Loucy (cell line): ENCODE data around the gene TTLL12.

ENCODE experiments used
- EZH2phosphoT487 ChIP-seq: fragments of 200-600 bp; IDR thresholded peaks from 2 replicates; pipeline ENCODE4 v1.6.1; 2018; ENCODE audit warnings: antibody characterized with exemption, mild to moderate bottlenecking, moderate library complexity, borderline replicate concordance
- TF ChIP-seq, protein P1 (sequence below): fragments of 200-600 bp; sonication (generic); conservative IDR thresholded peaks from 2 replicates; pipeline ENCODE4 v1.5.1; 2014; ENCODE audit warnings: mild to moderate bottlenecking, antibody characterized with exemption, low read length

DNA sequence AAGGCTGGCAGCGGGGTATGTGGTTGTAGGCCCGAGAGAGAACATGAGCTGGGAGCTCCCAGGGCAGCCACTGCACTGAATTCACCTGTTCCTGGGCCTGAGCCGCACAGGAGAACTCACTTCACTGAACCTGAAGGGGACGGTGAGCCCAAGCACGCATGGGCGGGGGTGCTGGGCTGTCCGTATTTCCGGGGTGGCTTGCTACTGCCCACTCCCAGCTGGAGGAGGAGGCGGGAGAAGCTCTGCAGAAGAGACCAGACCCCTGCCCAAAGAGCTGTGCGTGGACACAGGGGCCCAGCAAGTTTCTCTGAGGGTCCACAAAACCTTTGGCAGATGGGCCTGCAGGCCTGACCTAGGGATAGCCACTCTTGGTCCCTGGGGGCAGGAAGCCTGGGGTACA is 4.8 kb downstream of the TTLL12 start:
- TF ChIP-seq, protein P1, sequence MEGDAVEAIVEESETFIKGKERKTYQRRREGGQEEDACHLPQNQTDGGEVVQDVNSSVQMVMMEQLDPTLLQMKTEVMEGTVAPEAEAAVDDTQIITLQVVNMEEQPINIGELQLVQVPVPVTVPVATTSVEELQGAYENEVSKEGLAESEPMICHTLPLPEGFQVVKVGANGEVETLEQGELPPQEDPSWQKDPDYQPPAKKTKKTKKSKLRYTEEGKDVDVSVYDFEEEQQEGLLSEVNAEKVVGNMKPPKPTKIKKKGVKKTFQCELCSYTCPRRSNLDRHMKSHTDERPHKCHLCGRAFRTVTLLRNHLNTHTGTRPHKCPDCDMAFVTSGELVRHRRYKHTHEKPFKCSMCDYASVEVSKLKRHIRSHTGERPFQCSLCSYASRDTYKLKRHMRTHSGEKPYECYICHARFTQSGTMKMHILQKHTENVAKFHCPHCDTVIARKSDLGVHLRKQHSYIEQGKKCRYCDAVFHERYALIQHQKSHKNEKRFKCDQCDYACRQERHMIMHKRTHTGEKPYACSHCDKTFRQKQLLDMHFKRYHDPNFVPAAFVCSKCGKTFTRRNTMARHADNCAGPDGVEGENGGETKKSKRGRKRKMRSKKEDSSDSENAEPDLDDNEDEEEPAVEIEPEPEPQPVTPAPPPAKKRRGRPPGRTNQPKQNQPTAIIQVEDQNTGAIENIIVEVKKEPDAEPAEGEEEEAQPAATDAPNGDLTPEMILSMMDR = no peak
- no peak for TF ChIP-seq EZH2phosphoT487
